HCT116 (cell line): ENCODE results near the gene NEXMIF. TPM values are rescaled to one million over a fixed set of nuclear protein-coding genes. Genes with fewer than 3 reads are reported as not detected.

Source experiments
- ATAC-seq: fragments of 200-7000 bp; cut with Tn5 transposase; 2 replicates; pipeline ENCODE4 v1.9.1; 2020; ENCODE audit warnings: mild to moderate bottlenecking, moderate library complexity
- BruUV-seq: library from RNA; stranded (reverse); fragments of 400-500 nt; replicated peaks from 2 replicates; lab custom pipeline; 2021; lab: Mats Ljungman, UMichigan
- CTCF ChIA-PET: fragments of 300-600 bp; sonication (Branson Sonifier 250); formaldehyde crosslinking; loops from one replicate; lab custom pipeline; 2021; ENCODE audit warnings: antibody characterized with exemption; lab: Charles Lee
- POLR2A ChIA-PET: fragments of 300-600, 350-600 bp; sonication (Branson Sonifier 250); formaldehyde crosslinking; loops from one replicate; lab custom pipeline; 2021; ENCODE audit warnings: antibody characterized with exemption; lab: Charles Lee
- RAD21 ChIA-PET, 2 experiments: fragments of 300-600 bp; sonication (Branson Sonifier 250); formaldehyde crosslinking; loops; one replicate each; lab custom pipeline; 2023; ENCODE audit warnings: low total read pairs in 2 of 2; ENCODE audit not compliant: uncharacterized antibody in 2 of 2, unreplicated experiment in 2 of 2, low non-redundant PET in 1 of 2; lab: Charles Lee
- DNase-seq: peaks from one replicate; pipeline ENCODE4 v3.0.0-alpha.2; 2010; ENCODE audit warnings: low read depth, low spot score
- H2AFZ ChIP-seq: fragments of 200-600 bp; shearing (Covaris generic), sonication (generic); 2 replicates; pipeline ENCODE4 v1.6.1; 2017; ENCODE audit warnings: low read depth, mixed run types, mixed read lengths, antibody characterized with exemption, low read length; ENCODE audit not compliant: poor library complexity, severe bottlenecking
- H3K27ac ChIP-seq: 2 replicates; pipeline ENCODE4 v1.5.1; 2012; ENCODE audit warnings: low read depth, low read length
- H3K27me3 ChIP-seq: fragments of 200-600 bp; sonication (generic); 2 replicates; pipeline ENCODE4 v1.6.1; 2016; ENCODE audit warnings: mixed run types, low read length, mixed read lengths; ENCODE audit not compliant: insufficient read depth
- H3K36me3 ChIP-seq, 2 experiments: fragments of 200-500 bp in 1 of 2; fragments of 200-600 bp in 1 of 2; sonication (Bioruptor generic) in 1 of 2; sonication (generic) in 1 of 2; 2 replicates each; pipeline versions ENCODE4 v1.5.1 to v1.6.1; 2014 to 2016; ENCODE audit warnings: low read length in 2 of 2, inconsistent platforms in 1 of 2, mixed read lengths in 1 of 2, mixed run types in 1 of 2; ENCODE audit not compliant: insufficient read depth in 2 of 2, control insufficient read depth in 1 of 2
- H3K4me1 ChIP-seq, 2 experiments: fragments of 200-600 bp in 1 of 2; sonication (generic) in 1 of 2; 2 replicates each; pipeline versions ENCODE4 v1.5.1 to v1.6.1; 2012 to 2017; ENCODE audit warnings: low read length in 2 of 2, inconsistent platforms in 1 of 2, mild to moderate bottlenecking in 1 of 2, mixed read lengths in 1 of 2, mixed run types in 1 of 2, moderate library complexity in 1 of 2; ENCODE audit not compliant: insufficient read depth in 2 of 2, control insufficient read depth in 1 of 2
- H3K4me2 ChIP-seq: fragments of 200-600 bp; sonication (generic); 2 replicates; pipeline ENCODE4 v1.6.1; 2017; ENCODE audit warnings: mixed run types, low read length, mixed read lengths
- H3K4me3 ChIP-seq, 2 experiments: fragments of 200-600 bp in 1 of 2; sonication (generic) in 1 of 2; replicated peaks in 1 of 2; 2 replicates each; pipeline ENCODE4 v1.5.1; 2011 to 2016; ENCODE audit warnings: low read length in 2 of 2, control low read depth in 1 of 2, low read depth in 1 of 2, mild to moderate bottlenecking in 1 of 2, mixed read lengths in 1 of 2, mixed run types in 1 of 2
- H3K79me2 ChIP-seq: fragments of 200-600 bp; sonication (generic); 2 replicates; pipeline ENCODE4 v1.6.1; 2017; ENCODE audit warnings: mild to moderate bottlenecking, mixed run types, low read length, moderate library complexity, mixed read lengths; ENCODE audit not compliant: insufficient read depth
- H3K9ac ChIP-seq: fragments of 200-600 bp; sonication (generic); 2 replicates; pipeline ENCODE4 v1.6.1; 2016; ENCODE audit warnings: low read length, mixed read lengths
- H3K9me2 ChIP-seq: fragments of 200-600 bp; sonication (generic), shearing (Covaris generic); 2 replicates; pipeline ENCODE4 v1.6.1; 2017; ENCODE audit warnings: mixed run types, mild to moderate bottlenecking, moderate library complexity; ENCODE audit not compliant: insufficient read depth
- H3K9me3 ChIP-seq, 2 experiments: fragments of 200-500 bp in 1 of 2; fragments of 200-600 bp in 1 of 2; sonication (Bioruptor generic) in 1 of 2; sonication (generic) in 1 of 2; 2 replicates each; pipeline ENCODE4 v1.6.1; 2014 to 2017; ENCODE audit warnings: low read length in 2 of 2, mixed read lengths in 2 of 2, inconsistent platforms in 1 of 2, low read depth in 1 of 2, mild to moderate bottlenecking in 1 of 2, mixed run types in 1 of 2, moderate library complexity in 1 of 2; ENCODE audit not compliant: control insufficient read depth in 1 of 2, insufficient read depth in 1 of 2
- H4K20me1 ChIP-seq: fragments of 200-600 bp; sonication (generic), shearing (Covaris generic); 2 replicates; pipeline ENCODE4 v1.6.1; 2017; ENCODE audit warnings: mixed run types, mild to moderate bottlenecking, moderate library complexity; ENCODE audit not compliant: insufficient read depth
- ATF3 ChIP-seq: IDR thresholded peaks from 2 replicates; pipeline ENCODE4 v1.6.1; 2012
- CBX3 ChIP-seq: IDR thresholded peaks from 2 replicates; pipeline ENCODE4 v1.6.1; 2012; ENCODE audit warnings: low read depth
- CEBPB ChIP-seq: IDR thresholded peaks from 2 replicates; pipeline ENCODE4 v1.6.1; 2012; ENCODE audit warnings: low read depth
- CTCF ChIP-seq, 3 experiments: fragments of 200-600 bp in 1 of 3; sonication (generic) in 1 of 3; IDR thresholded peaks in 2 of 3; conservative IDR thresholded peaks in 1 of 3; 2 replicates each; pipeline ENCODE4 v1.5.1; 2012 to 2017; ENCODE audit warnings: low read depth in 2 of 3, low read length in 2 of 3, antibody characterized with exemption in 1 of 3, borderline replicate concordance in 1 of 3, control low read depth in 1 of 3, mild to moderate bottlenecking in 1 of 3, mixed read lengths in 1 of 3, mixed run types in 1 of 3, moderate library complexity in 1 of 3; ENCODE audit not compliant: insufficient read depth in 1 of 3
- EZH2 ChIP-seq: fragments of 200-600 bp; sonication (generic); IDR thresholded peaks from 2 replicates; pipeline ENCODE4 v1.6.1; 2017; ENCODE audit warnings: antibody characterized with exemption, mixed run types
- EZH2phosphoT487 ChIP-seq: fragments of 200-600 bp; IDR thresholded peaks from 2 replicates; pipeline ENCODE4 v1.6.1; 2018; ENCODE audit warnings: antibody characterized with exemption, borderline replicate concordance
- FOSL1 ChIP-seq: IDR thresholded peaks from 2 replicates; pipeline ENCODE4 v1.6.1; 2012; ENCODE audit warnings: low read depth
- JUND ChIP-seq: IDR thresholded peaks from 2 replicates; pipeline ENCODE4 v1.6.1; 2012
- MAX ChIP-seq: IDR thresholded peaks from 2 replicates; pipeline ENCODE4 v1.6.1; 2012
- POLR2A ChIP-seq: IDR thresholded peaks from 2 replicates; pipeline ENCODE4 v1.7.0; 2011; ENCODE audit warnings: borderline replicate concordance; ENCODE audit not compliant: insufficient read depth, insufficient read length; ENCODE audit errors: extremely low read depth
- POLR2AphosphoS5 ChIP-seq: IDR thresholded peaks from 2 replicates; pipeline ENCODE4 v1.6.1; 2011; ENCODE audit warnings: mild to moderate bottlenecking, low read depth, low read length, moderate library complexity
- REST ChIP-seq: IDR thresholded peaks from 2 replicates; pipeline ENCODE4 v1.6.1; 2012; ENCODE audit warnings: low read depth
- SIN3A ChIP-seq: IDR thresholded peaks from 2 replicates; pipeline ENCODE4 v1.6.1; 2012; ENCODE audit warnings: low read depth
- SP1 ChIP-seq: IDR thresholded peaks from 2 replicates; pipeline ENCODE4 v1.6.1; 2012; ENCODE audit warnings: low read depth
- SRF ChIP-seq: IDR thresholded peaks from 2 replicates; pipeline ENCODE4 v1.6.1; 2012; ENCODE audit warnings: low read depth
- TCF7L2 ChIP-seq: IDR thresholded peaks from 2 replicates; pipeline ENCODE4 v1.7.0; 2011; ENCODE audit warnings: borderline replicate concordance, inconsistent platforms; ENCODE audit not compliant: insufficient read depth, insufficient read length; ENCODE audit errors: extremely low read depth
- YY1 ChIP-seq: IDR thresholded peaks from 2 replicates; pipeline ENCODE4 v1.6.1; 2011; ENCODE audit warnings: low read length, low read depth, moderate library complexity, mild to moderate bottlenecking; ENCODE audit not compliant: insufficient replicate concordance; ENCODE audit errors: extremely low read depth
- ZBTB33 ChIP-seq: IDR thresholded peaks from 2 replicates; pipeline ENCODE4 v1.6.1; 2011; ENCODE audit warnings: mild to moderate bottlenecking, low read length, moderate library complexity; ENCODE audit not compliant: insufficient replicate concordance; ENCODE audit errors: extremely low read depth
- ZFX ChIP-seq: fragments of 450-650 bp; IDR thresholded peaks from 2 replicates; pipeline ENCODE4 v1.6.1; 2017
- intact Hi-C: fragments of 100-400 bp; cut with micrococcal nuclease; formaldehyde crosslinking; loops from 2 replicates; pipeline ENCODE4 v1.10.0; 2022
- total RNA-seq: library from RNA; stranded (reverse); gene quantifications from one replicate; pipeline ENCODE4 v1.2.1, GENCODE V29; 2021; ENCODE audit not compliant: unreplicated experiment

Gene NEXMIF
- total RNA-seq, 1 experiment from 2014 or later: not detected

GRCh38 chrX:74911494-74911893 lies 13.8 kb downstream of the NEXMIF start (continued):
- TF ChIP-seq MAX: no peak
- no peak for TF ChIP-seq EZH2phosphoT487
- no peak for TF ChIP-seq ZFX
- no peak for TF ChIP-seq SP1
- TF ChIP-seq SRF: no peak
- no peak for TF ChIP-seq JUND
- TF ChIP-seq SIN3A: no peak
- TF ChIP-seq TCF7L2: no peak
- TF ChIP-seq CBX3: no peak
- no peak for TF ChIP-seq ATF3
- TF ChIP-seq POLR2A: no peak
- TF ChIP-seq, all 23 proteins: peak for 0

- BruUV-seq: no TSS peak
- ChIA-PET RAD21 (no interaction called here), POLR2A (no interaction called here), CTCF (no interaction called here)
- H4K20me1 ChIP-seq: no peaks in the 10 kb centered on the region
- H3K27me3 ChIP-seq: no peaks in the 10 kb centered on the region
- H3K36me3 ChIP-seq: no peaks in the 10 kb centered on the region
- H3K9ac ChIP-seq: no peak overlapping the region
- no peak for ATAC-seq
- intact Hi-C loops: no loop called here
- no peaks in the 10 kb centered on the region for H3K9me3 ChIP-seq
- no peaks in the 10 kb centered on the region for H3K79me2 ChIP-seq
- H3K27ac ChIP-seq: no peak overlapping the region
- no peaks in the 10 kb centered on the region for H3K9me2 ChIP-seq
- H3K4me2 ChIP-seq: no peak overlapping the region
- no peak overlapping the region for H2AFZ ChIP-seq
- no peak overlapping the region for H3K4me3 ChIP-seq
- H3K4me1 ChIP-seq: no peaks in the 10 kb centered on the region
- no peak for DNase-seq
- TF ChIP-seq ZBTB33: no peak
- no peak for TF ChIP-seq SIN3A
- TF ChIP-seq JUND: no peak
- no peak for TF ChIP-seq FOSL1
- TF ChIP-seq SP1: no peak
- TF ChIP-seq EZH2phosphoT487: no peak
- no peak for TF ChIP-seq EZH2
- no peak for TF ChIP-seq REST
- TF ChIP-seq CTCF (IDR thresholded peaks at IDR 0.05 in 2 of 3, conservative IDR thresholded peaks at IDR 0.05 in 1 of 3; ENCODE audit: borderline replicate concordance in 1 of 3, insufficient read depth in 1 of 3, low read depth in 2 of 3, low read length in 2 of 3): no peak
- no peak for TF ChIP-seq YY1
- no peak for TF ChIP-seq MAX
- TF ChIP-seq CEBPB: no peak
- TF ChIP-seq POLR2AphosphoS5: no peak
Measured at GRCh38 chrX:74906417-74906816, 18.8 kb downstream of the NEXMIF start.
